K562 (cell line): ENCODE results near the gene PCDHA7. TPM values are rescaled to one million over a fixed set of nuclear protein-coding genes. Genes with fewer than 3 reads are reported as not detected.
A peak's percentile ranks its signal among the peaks of the same experiment; 100 is the strongest.
"Not testable (repeated sequence)": the region's sequence is repeated elsewhere in the genome, so short reads cannot be mapped to it uniquely, and the experiment has no call there.

Source experiments
- ATAC-seq: fragments of 200-7000 bp; cut with Tn5 transposase; 3 replicates; pipeline ENCODE4 v1.9.1; 2020; ENCODE audit warnings: moderate library complexity
- BruUV-seq: library from RNA; stranded (reverse); fragments of 400-500 nt; replicated peaks from 2 replicates; lab custom pipeline; 2021; lab: Mats Ljungman, UMichigan
- CTCF ChIA-PET: fragments of 300-600 bp; formaldehyde crosslinking; extraction: SDS; loops from one replicate; lab custom pipeline; 2021; ENCODE audit warnings: low intra/inter-chr PET ratio; lab: Yijun Ruan, JAX
- POLR2A ChIA-PET: fragments of 300-600, 350-650 bp; sonication (Branson Sonifier 250); formaldehyde crosslinking; extraction: SDS; loops from one replicate; lab custom pipeline; 2021; ENCODE audit warnings: antibody characterized with exemption, inconsistent platforms; lab: Yijun Ruan, JAX
- DNase-seq, 4 experiments: peaks; one replicate each; pipeline versions ENCODE4 v3.0.0 to v3.0.0-alpha.2; 2011 to 2018; ENCODE audit warnings: low spot score in 3 of 4, mixed read lengths in 3 of 4; ENCODE audit errors: extremely low read depth in 1 of 4
- FAIRE-seq: peaks from 2 replicates; lab custom pipeline; 2011; peaks lifted over from hg19 to GRCh38; lab: Jason Lieb, UNC
- H2AFZ ChIP-seq: 2 replicates; pipeline ENCODE4 v1.6.0; 2011; ENCODE audit warnings: low read depth, low read length, control low read depth, inconsistent platforms
- H3K27ac ChIP-seq: fragments of 200-600 bp; 3 replicates; pipeline ENCODE4 v1.8.0; 2011; ENCODE audit warnings: low read depth, mild to moderate bottlenecking, control low read depth, inconsistent platforms, low read length, moderate library complexity, mixed read lengths; ENCODE audit errors: extremely low read depth
- H3K27me3 ChIP-seq, 2 experiments: fragments of 300-600 bp in 1 of 2; 2 replicates in 1 of 2; 3 replicates in 1 of 2; pipeline versions ENCODE4 v1.6.0 to v1.8.0; 2011; ENCODE audit warnings: inconsistent platforms in 2 of 2, low read length in 2 of 2, mild to moderate bottlenecking in 1 of 2, mixed read lengths in 1 of 2, moderate library complexity in 1 of 2; ENCODE audit not compliant: control insufficient read depth in 2 of 2, insufficient read depth in 2 of 2
- H3K36me3 ChIP-seq: fragments of 300-600 bp; 3 replicates; pipeline ENCODE4 v1.8.0; 2011; ENCODE audit warnings: mild to moderate bottlenecking, low read length, inconsistent platforms; ENCODE audit not compliant: control insufficient read depth, insufficient read depth
- H3K4me1 ChIP-seq, 2 experiments: fragments of 200-600 bp in 1 of 2; replicated peaks in 1 of 2; 2 replicates in 1 of 2; 3 replicates in 1 of 2; pipeline versions ENCODE4 v1.5.1 to v1.8.0; 2011; ENCODE audit warnings: inconsistent platforms in 2 of 2, low read length in 2 of 2, mild to moderate bottlenecking in 1 of 2, mixed read lengths in 1 of 2, moderate library complexity in 1 of 2; ENCODE audit not compliant: control insufficient read depth in 2 of 2, insufficient read depth in 2 of 2
- H3K4me2 ChIP-seq: 2 replicates; pipeline ENCODE4 v1.6.1; 2011; ENCODE audit warnings: low read length, control low read depth, inconsistent platforms, mixed read lengths; ENCODE audit not compliant: insufficient read depth
- H3K4me3 ChIP-seq: fragments of 200-600 bp; sonication (generic), shearing (Covaris generic); 2 replicates; pipeline ENCODE4 v1.5.1; 2016; ENCODE audit warnings: control low read depth, inconsistent platforms
- H3K79me2 ChIP-seq: fragments of 200-600 bp; 3 replicates; pipeline ENCODE4 v1.8.0; 2011; ENCODE audit warnings: low read length, inconsistent platforms; ENCODE audit not compliant: control insufficient read depth, insufficient read depth
- H3K9ac ChIP-seq, 2 experiments: 2 replicates each; pipeline versions ENCODE4 v1.6.0 to v1.6.1; 2011; ENCODE audit warnings: low read depth in 2 of 2, low read length in 2 of 2, control low read depth in 1 of 2, inconsistent platforms in 1 of 2, mild to moderate bottlenecking in 1 of 2, mixed read lengths in 1 of 2; ENCODE audit not compliant: insufficient read depth in 1 of 2
- H3K9me1 ChIP-seq: one replicate; pipeline ENCODE4 v1.6.0; 2011; ENCODE audit warnings: inconsistent platforms, mild to moderate bottlenecking, low read length, moderate library complexity; ENCODE audit not compliant: control insufficient read depth, insufficient read depth
- H3K9me3 ChIP-seq: replicated peaks from 2 replicates; pipeline ENCODE4 v1.5.1; 2011; ENCODE audit warnings: low read depth, low read length, inconsistent platforms; ENCODE audit not compliant: control insufficient read depth, insufficient read depth
- H4K20me1 ChIP-seq: replicated peaks from 2 replicates; pipeline ENCODE4 v1.6.1; 2011; ENCODE audit warnings: low read length, inconsistent platforms, mixed read lengths; ENCODE audit not compliant: control insufficient read depth, insufficient read depth
- CHD4 ChIP-seq: fragments of 200-600 bp; sonication (generic); IDR thresholded peaks from 3 replicates; pipeline ENCODE4 v1.6.1; 2012; ENCODE audit warnings: low read depth, mild to moderate bottlenecking, mixed read lengths, low read length, inconsistent platforms; ENCODE audit not compliant: insufficient read depth, insufficient replicate concordance, poor library complexity, severe bottlenecking
- CTCF ChIP-seq, 3 experiments: IDR thresholded peaks in 2 of 3; conservative IDR thresholded peaks in 1 of 3; 2 replicates each; pipeline ENCODE4 v1.5.1; 2011 to 2012; ENCODE audit warnings: low read length in 3 of 3, mild to moderate bottlenecking in 3 of 3, control low read depth in 2 of 3, improper control_type of control experiment in 1 of 3, inconsistent platforms in 1 of 3, low read depth in 1 of 3, mixed read lengths in 1 of 3, moderate library complexity in 1 of 3; ENCODE audit not compliant: insufficient read depth in 2 of 3
- JUND ChIP-seq, 2 experiments: IDR thresholded peaks; 2 replicates in 1 of 2; 3 replicates in 1 of 2; pipeline ENCODE4 v1.6.1; 2011; ENCODE audit warnings: borderline replicate concordance in 2 of 2, low read depth in 2 of 2, low read length in 2 of 2, improper control_type of control experiment in 1 of 2, missing biosample characterization in 1 of 2, missing genetic modification characterization in 1 of 2, missing genetic modification reagents in 1 of 2
- MYNN ChIP-seq, 2 experiments: sonication (generic); formaldehyde crosslinking in 1 of 2; IDR thresholded peaks; 2 replicates each; pipeline versions ENCODE4 v1.5.0 to v1.6.1; 2016 to 2020; ENCODE audit warnings: antibody characterized with exemption in 1 of 2, missing genetic modification reagents in 1 of 2
- RAD21 ChIP-seq, 2 experiments: fragments of 250-450 bp in 1 of 2; fragments of 450-650 bp in 1 of 2; sonication (Bioruptor Pico) in 1 of 2; formaldehyde crosslinking in 1 of 2; IDR thresholded peaks in 1 of 2; conservative IDR thresholded peaks in 1 of 2; 2 replicates each; pipeline versions ENCODE4 v1.4.0 to v1.8.0; 2020 to 2022; ENCODE audit warnings: mild to moderate bottlenecking in 2 of 2, moderate library complexity in 1 of 2
- TAF7 ChIP-seq: fragments of 450-650 bp; IDR thresholded peaks from 2 replicates; pipeline ENCODE4 v1.6.1; 2016; ENCODE audit warnings: missing genetic modification characterization, missing compliant biosample characterization
- WGBS: fragments of 100-300 bp; shearing (Covaris generic); methylation state at CpG from one replicate; pipeline ENCODE4 v1.1.6; 2016; ENCODE audit warnings: low coverage, mixed read lengths; ENCODE audit not compliant: insufficient coverage; ENCODE audit errors: missing lambda C conversion rate; 5-methylcytosine and 5-hydroxymethylcytosine counted together
- in situ Hi-C: fragments of 300-500 bp; cut with MboI; formaldehyde crosslinking; loops from 4 replicates; pipeline ENCODE4 v1.15.0; 2018; ENCODE audit warnings: inconsistent platforms, mixed read lengths
- intact Hi-C: fragments of 100-400 bp; cut with micrococcal nuclease; formaldehyde crosslinking; loops from 2 replicates; pipeline ENCODE4 v1.14.2; 2022
- polyA plus RNA-seq, 8 experiments: library from polyadenylated mRNA; depleted of rRNA in 4 of 8; stranded (reverse) in 5 of 8; unstranded in 3 of 8; fragments of >200 nt; fragmentation: Nextera tagmentation in 2 of 8; fragmentation: Illumina TruSeq in 1 of 8; extraction: Ambion mirVana in 2 of 8; extraction: Trizol in 1 of 8; gene quantifications; 2 replicates each; pipeline versions ENCODE4 v1.2.1 to v1.2.3, GENCODE V29; 2011 to 2014; ENCODE audit warnings: inconsistent platforms in 1 of 8, missing spikeins in 1 of 8
- total RNA-seq, 7 experiments: library from RNA; depleted of rRNA in 6 of 7; stranded (reverse); fragments of >200 nt in 6 of 7; fragmentation: Illumina TruSeq in 2 of 7; extraction: Trizol in 2 of 7; gene quantifications; 2 replicates each; pipeline versions ENCODE4 v1.2.1 to v1.2.3, GENCODE V29; 2011 to 2021; ENCODE audit warnings: low replicate concordance in 1 of 7

The PCDHA7 gene
- total and polyA plus RNA-seq, 9 of the 15 experiments (the other 6 are each of a cell fraction or from before 2014, with no cell fraction given): not detected

- H3K4me3 ChIP-seq: no peak within 1 kb of the TSS
- FAIRE-seq (no peak), ATAC-seq (no peak), DNase-seq (peak in 3 of 4 experiments; percentile 9 to 16 (median 11))
- H3K4me1 ChIP-seq: peaks cover 0 to 2% of the 10 kb centered on the region in 2 experiments; a peak in 1 of 5 replicates
- ChIA-PET CTCF (no interaction called here), POLR2A (interaction anchor here (0.8 kb wide), 1 partner anchor 246 kb away, joined by 3 read pairs; no protein-coding TSS in a partner anchor)
- no peaks in the 10 kb centered on the region for H4K20me1 ChIP-seq
- no peak within 1 kb of the TSS for H3K4me2 ChIP-seq
- no peak within 1 kb of the TSS for H2AFZ ChIP-seq
- TF ChIP-seq MYNN (IDR thresholded peaks at IDR 0.05): no peak
- no peak for TF ChIP-seq MYNN (CRISPR knock-in tag; IDR thresholded peaks at IDR 0.05)
- no peak for TF ChIP-seq CHD4
- peak; percentile 16 to 36 (median 25); a peak in 3 of 6 replicates for TF ChIP-seq CTCF (IDR thresholded peaks at IDR 0.05 in 2 of 3, conservative IDR thresholded peaks at IDR 0.05 in 1 of 3; ENCODE audit: insufficient read depth in 2 of 3, low read depth in 1 of 3, low read length in 3 of 3)
- TF ChIP-seq JUND (IDR thresholded peaks at IDR 0.05; ENCODE audit: borderline replicate concordance, low read depth, low read length): no peak
- no peak for TF ChIP-seq JUND (tag; IDR thresholded peaks at IDR 0.05; ENCODE audit: borderline replicate concordance, low read depth, low read length)
- no peak for TF ChIP-seq TAF7 (tag)
- peak in 1 of 2 experiments; percentile 33; a peak in 2 of 4 replicates for TF ChIP-seq RAD21 (CRISPR knock-in tag; conservative IDR thresholded peaks at IDR 0.05 in 1 of 2, IDR thresholded peaks at IDR 0.05 in 1 of 2)
- peaks cover 0 to 4% of the 10 kb centered on the region in 2 experiments; a peak in 1 of 5 replicates for H3K27me3 ChIP-seq
- no peaks in the 10 kb centered on the region for H3K36me3 ChIP-seq
- in situ Hi-C loops: no loop called here
- H3K27ac ChIP-seq: no peak within 1 kb of the TSS
- no TSS peak for BruUV-seq
- H3K79me2 ChIP-seq: no peaks in the 10 kb centered on the region
- no peak within 1 kb of the TSS for H3K9ac ChIP-seq
- no peaks in the 10 kb centered on the region for H3K9me3 ChIP-seq
- H3K9me1 ChIP-seq: no peaks in the 10 kb centered on the region
- intact Hi-C loops: loop anchor here (1.0 kb wide), 1 partner anchor 255 kb away; no protein-coding TSS in a partner anchor
- WGBS: 7% methylated on average over 29 of the region's 29 CpGs
Observed at GRCh38 chr5:140785905-140786686, 48.0 kb upstream of the PCDHA7 start, which contains the start of gene PCDHA1. Gene PCDHA1 (plus strand): TSS chr5:140786140.

GRCh38 chr5:140787422-140787821, 46.6 kb upstream of the PCDHA7 start:
- H3K9me1 ChIP-seq, H3K4me1 ChIP-seq, DNase-seq, ATAC-seq, POLR2A ChIA-PET, H3K79me2 ChIP-seq, intact Hi-C loops, H3K4me3 ChIP-seq, H3K4me2 ChIP-seq, H3K36me3 ChIP-seq, H2AFZ ChIP-seq, H3K27me3 ChIP-seq, H3K9ac ChIP-seq, CTCF ChIA-PET, H4K20me1 ChIP-seq, H3K9me3 ChIP-seq, H3K27ac ChIP-seq, BruUV-seq, FAIRE-seq, in situ Hi-C loops: not testable (repeated sequence)
- WGBS: 51% methylated on average over 31 of the region's 44 CpGs
